K562 (cell line): ENCODE measurements around the gene FILIP1L. TPM values are rescaled to one million over a fixed set of nuclear protein-coding genes. Genes with fewer than 3 reads are reported as not detected.

Experiments
- CHD4 ChIP-seq: fragments of 200-600 bp; sonication (generic); IDR thresholded peaks from 3 replicates; pipeline ENCODE4 v1.6.1; 2012; ENCODE audit warnings: low read depth, mild to moderate bottlenecking, mixed read lengths, low read length, inconsistent platforms; ENCODE audit not compliant: insufficient read depth, insufficient replicate concordance, poor library complexity, severe bottlenecking
- CREB1 ChIP-seq, 2 experiments: sonication (generic) in 1 of 2; formaldehyde crosslinking in 1 of 2; IDR thresholded peaks; 2 replicates each; pipeline versions ENCODE4 v1.6.1 to v1.8.0; 2012 to 2022; ENCODE audit warnings: inconsistent platforms in 1 of 2, mild to moderate bottlenecking in 1 of 2, missing genetic modification reagents in 1 of 2, moderate library complexity in 1 of 2
- MEIS2 ChIP-seq: fragments of 450-650 bp; IDR thresholded peaks from 2 replicates; pipeline ENCODE4 v1.6.1; 2014; ENCODE audit warnings: mild to moderate bottlenecking; ENCODE audit not compliant: partially characterized antibody
- NBN ChIP-seq: fragments of 450-650 bp; IDR thresholded peaks from 2 replicates; pipeline ENCODE4 v1.6.1; 2016; ENCODE audit warnings: low read depth, mild to moderate bottlenecking
- SRSF1 ChIP-seq: fragments of 200-400 bp; formaldehyde crosslinking; IDR thresholded peaks from 2 replicates; pipeline ENCODE4 v1.6.1; 2017; ENCODE audit warnings: mild to moderate bottlenecking, low read depth, low read length, moderate library complexity
- U2AF2 ChIP-seq: fragments of 200-400 bp; formaldehyde crosslinking; optimal IDR thresholded peaks from 2 replicates; pipeline ENCODE3; 2017; ENCODE audit warnings: low read depth, mild to moderate bottlenecking, low read length
- ZZZ3 ChIP-seq: fragments of 450-650 bp; IDR thresholded peaks from 2 replicates; pipeline ENCODE4 v1.6.1; 2016; ENCODE audit warnings: antibody characterized with exemption, mild to moderate bottlenecking, moderate library complexity
- polyA plus RNA-seq, 8 experiments: library from polyadenylated mRNA; depleted of rRNA in 4 of 8; stranded (reverse) in 5 of 8; unstranded in 3 of 8; fragments of >200 nt; fragmentation: Nextera tagmentation in 2 of 8; fragmentation: Illumina TruSeq in 1 of 8; extraction: Ambion mirVana in 2 of 8; extraction: Trizol in 1 of 8; gene quantifications; 2 replicates each; pipeline versions ENCODE4 v1.2.1 to v1.2.3, GENCODE V29; 2011 to 2014; ENCODE audit warnings: inconsistent platforms in 1 of 8, missing spikeins in 1 of 8
- total RNA-seq, 7 experiments: library from RNA; depleted of rRNA in 6 of 7; stranded (reverse); fragments of >200 nt in 6 of 7; fragmentation: Illumina TruSeq in 2 of 7; extraction: Trizol in 2 of 7; gene quantifications; 2 replicates each; pipeline versions ENCODE4 v1.2.1 to v1.2.3, GENCODE V29; 2011 to 2021; ENCODE audit warnings: low replicate concordance in 1 of 7
- TF ChIP-seq, protein P1 (sequence below): fragments of 250-450 bp; sonication (Bioruptor Pico); IDR thresholded peaks from 2 replicates; pipeline ENCODE4 v1.6.1; 2021; ENCODE audit warnings: mild to moderate bottlenecking
- TF ChIP-seq, protein P2 (sequence below): fragments of 250-450 bp; sonication (Bioruptor Pico); IDR thresholded peaks from 2 replicates; pipeline ENCODE4 v1.4.0; 2020; ENCODE audit warnings: mild to moderate bottlenecking, moderate library complexity
- TF ChIP-seq, protein P3 (sequence below): fragments of 200-800 bp; sonication (Bioruptor generic); IDR thresholded peaks from 2 replicates; pipeline ENCODE4 v1.6.1; 2017; ENCODE audit warnings: missing genetic modification characterization, missing compliant biosample characterization
- TF ChIP-seq, protein P4 (sequence below), 2 experiments: fragments of 450-650 bp; formaldehyde crosslinking in 1 of 2; IDR thresholded peaks; 2 replicates each; pipeline versions ENCODE4 v1.4.0 to v1.6.1; 2014 to 2020; ENCODE audit warnings: mild to moderate bottlenecking in 2 of 2, borderline replicate concordance in 1 of 2, low read depth in 1 of 2

FILIP1L gene
- total and polyA plus RNA-seq, 9 of the 15 experiments (the other 6 are each of a cell fraction or from before 2014, with no cell fraction given), result 0.50 to 2.1 (median 1.1) TPM

DNA sequence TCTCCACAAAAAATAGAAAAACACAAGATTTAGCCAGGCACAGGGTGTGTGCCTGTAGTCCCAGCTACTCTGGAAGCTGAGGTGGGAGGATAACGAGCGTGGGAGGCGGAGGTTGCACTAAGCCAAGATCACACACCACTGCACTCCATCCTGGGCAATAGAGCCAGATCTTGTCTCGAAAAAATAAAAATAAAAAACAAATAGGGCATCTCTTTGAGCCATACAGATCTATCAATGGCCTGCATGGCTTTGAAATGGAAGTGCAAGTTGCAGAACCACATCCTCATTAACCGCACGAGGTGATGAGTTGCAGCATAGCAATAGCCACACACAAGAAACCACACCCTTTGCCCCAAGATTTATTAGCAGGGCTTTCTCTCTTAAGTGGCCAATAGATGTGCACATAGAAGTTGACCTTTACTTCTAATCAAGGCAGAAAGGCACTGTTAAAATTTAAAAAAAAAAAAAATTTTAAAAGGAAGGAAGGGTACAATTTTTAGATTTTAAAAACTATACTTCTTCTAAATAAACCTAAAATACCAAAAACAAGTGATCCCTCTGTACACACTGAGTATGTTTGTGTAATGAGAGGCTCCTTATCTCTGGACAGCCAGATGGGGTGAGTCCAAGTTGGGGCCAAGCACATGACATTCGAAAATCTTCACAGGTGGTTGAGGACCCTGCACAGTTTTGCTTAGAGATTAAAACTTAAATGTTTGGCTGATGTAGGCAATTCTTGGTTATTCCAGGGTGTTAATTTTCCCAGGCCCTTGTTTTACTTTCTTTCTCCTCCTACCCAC is 53.4 kb downstream of the FILIP1L start (continued):
- TF ChIP-seq, protein P1, sequence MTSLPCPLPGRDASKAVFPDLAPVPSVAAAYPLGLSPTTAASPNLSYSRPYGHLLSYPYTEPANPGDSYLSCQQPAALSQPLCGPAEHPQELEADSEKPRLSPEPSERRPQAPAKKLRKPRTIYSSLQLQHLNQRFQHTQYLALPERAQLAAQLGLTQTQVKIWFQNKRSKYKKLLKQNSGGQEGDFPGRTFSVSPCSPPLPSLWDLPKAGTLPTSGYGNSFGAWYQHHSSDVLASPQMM (CRISPR knock-in tag), result no peak
- TF ChIP-seq, protein P2, sequence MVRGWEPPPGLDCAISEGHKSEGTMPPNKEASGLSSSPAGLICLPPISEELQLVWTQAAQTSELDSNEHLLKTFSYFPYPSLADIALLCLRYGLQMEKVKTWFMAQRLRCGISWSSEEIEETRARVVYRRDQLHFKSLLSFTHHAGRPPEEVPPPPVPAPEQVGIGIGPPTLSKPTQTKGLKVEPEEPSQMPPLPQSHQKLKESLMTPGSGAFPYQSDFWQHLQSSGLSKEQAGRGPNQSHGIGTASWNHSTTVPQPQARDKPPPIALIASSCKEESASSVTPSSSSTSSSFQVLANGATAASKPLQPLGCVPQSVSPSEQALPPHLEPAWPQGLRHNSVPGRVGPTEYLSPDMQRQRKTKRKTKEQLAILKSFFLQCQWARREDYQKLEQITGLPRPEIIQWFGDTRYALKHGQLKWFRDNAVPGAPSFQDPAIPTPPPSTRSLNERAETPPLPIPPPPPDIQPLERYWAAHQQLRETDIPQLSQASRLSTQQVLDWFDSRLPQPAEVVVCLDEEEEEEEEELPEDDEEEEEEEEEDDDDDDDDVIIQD (CRISPR knock-in tag), result no peak
- TF ChIP-seq U2AF2, result no peak
- TF ChIP-seq, protein P3, sequence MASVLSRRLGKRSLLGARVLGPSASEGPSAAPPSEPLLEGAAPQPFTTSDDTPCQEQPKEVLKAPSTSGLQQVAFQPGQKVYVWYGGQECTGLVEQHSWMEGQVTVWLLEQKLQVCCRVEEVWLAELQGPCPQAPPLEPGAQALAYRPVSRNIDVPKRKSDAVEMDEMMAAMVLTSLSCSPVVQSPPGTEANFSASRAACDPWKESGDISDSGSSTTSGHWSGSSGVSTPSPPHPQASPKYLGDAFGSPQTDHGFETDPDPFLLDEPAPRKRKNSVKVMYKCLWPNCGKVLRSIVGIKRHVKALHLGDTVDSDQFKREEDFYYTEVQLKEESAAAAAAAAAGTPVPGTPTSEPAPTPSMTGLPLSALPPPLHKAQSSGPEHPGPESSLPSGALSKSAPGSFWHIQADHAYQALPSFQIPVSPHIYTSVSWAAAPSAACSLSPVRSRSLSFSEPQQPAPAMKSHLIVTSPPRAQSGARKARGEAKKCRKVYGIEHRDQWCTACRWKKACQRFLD (CRISPR knock-in tag), result no peak
- no peak for TF ChIP-seq ZZZ3
- TF ChIP-seq, protein P4, sequence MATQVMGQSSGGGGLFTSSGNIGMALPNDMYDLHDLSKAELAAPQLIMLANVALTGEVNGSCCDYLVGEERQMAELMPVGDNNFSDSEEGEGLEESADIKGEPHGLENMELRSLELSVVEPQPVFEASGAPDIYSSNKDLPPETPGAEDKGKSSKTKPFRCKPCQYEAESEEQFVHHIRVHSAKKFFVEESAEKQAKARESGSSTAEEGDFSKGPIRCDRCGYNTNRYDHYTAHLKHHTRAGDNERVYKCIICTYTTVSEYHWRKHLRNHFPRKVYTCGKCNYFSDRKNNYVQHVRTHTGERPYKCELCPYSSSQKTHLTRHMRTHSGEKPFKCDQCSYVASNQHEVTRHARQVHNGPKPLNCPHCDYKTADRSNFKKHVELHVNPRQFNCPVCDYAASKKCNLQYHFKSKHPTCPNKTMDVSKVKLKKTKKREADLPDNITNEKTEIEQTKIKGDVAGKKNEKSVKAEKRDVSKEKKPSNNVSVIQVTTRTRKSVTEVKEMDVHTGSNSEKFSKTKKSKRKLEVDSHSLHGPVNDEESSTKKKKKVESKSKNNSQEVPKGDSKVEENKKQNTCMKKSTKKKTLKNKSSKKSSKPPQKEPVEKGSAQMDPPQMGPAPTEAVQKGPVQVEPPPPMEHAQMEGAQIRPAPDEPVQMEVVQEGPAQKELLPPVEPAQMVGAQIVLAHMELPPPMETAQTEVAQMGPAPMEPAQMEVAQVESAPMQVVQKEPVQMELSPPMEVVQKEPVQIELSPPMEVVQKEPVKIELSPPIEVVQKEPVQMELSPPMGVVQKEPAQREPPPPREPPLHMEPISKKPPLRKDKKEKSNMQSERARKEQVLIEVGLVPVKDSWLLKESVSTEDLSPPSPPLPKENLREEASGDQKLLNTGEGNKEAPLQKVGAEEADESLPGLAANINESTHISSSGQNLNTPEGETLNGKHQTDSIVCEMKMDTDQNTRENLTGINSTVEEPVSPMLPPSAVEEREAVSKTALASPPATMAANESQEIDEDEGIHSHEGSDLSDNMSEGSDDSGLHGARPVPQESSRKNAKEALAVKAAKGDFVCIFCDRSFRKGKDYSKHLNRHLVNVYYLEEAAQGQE (IDR thresholded peaks at IDR 0.05; ENCODE audit: borderline replicate concordance), result no peak
- TF ChIP-seq, protein P4 (CRISPR knock-in tag; IDR thresholded peaks at IDR 0.05; ENCODE audit: low read depth), result no peak
- peak; percentile 79 for TF ChIP-seq MEIS2
- no peak for TF ChIP-seq NBN
- TF ChIP-seq SRSF1, result no peak
- TF ChIP-seq CHD4, result no peak
- no peak for TF ChIP-seq CREB1 (IDR thresholded peaks at IDR 0.05)
- no peak for TF ChIP-seq CREB1 (CRISPR knock-in tag; IDR thresholded peaks at IDR 0.05)
